Measurements from ENCODE around the gene CYREN. TPM values are rescaled to one million over a fixed set of nuclear protein-coding genes. Genes with fewer than 3 reads are reported as not detected.

CYREN gene
- polyA plus RNA-seq, 1 donor = 34.8 TPM

GRCh38 chr7:135197343-135197742 is 26.8 kb upstream of the CYREN start:
- no peak for DNase-seq

- no peak for DNase-seq
These were observed 25.6 kb upstream of the CYREN start for GRCh38 chr7:135195968-135196629.

GRCh38 chr7:135195156-135195555 is 24.6 kb upstream of the CYREN start:
- no peak for DNase-seq

GRCh38 chr7:135194494-135195095 is 24.1 kb upstream of the CYREN start:
- no peak for DNase-seq

GRCh38 chr7:135193615-135194081 is 23.1 kb upstream of the CYREN start:
- DNase-seq = no peak

- no peak for DNase-seq
These were observed 22.5 kb upstream of the CYREN start for GRCh38 chr7:135192914-135193536.

GRCh38 chr7:135190703-135191102 is 20.2 kb upstream of the CYREN start:
- DNase-seq = no peak

- DNase-seq = no peak
These were observed 19.5 kb upstream of the CYREN start for GRCh38 chr7:135189961-135190360.

- no peak for DNase-seq
These were observed 18.7 kb upstream of the CYREN start for GRCh38 chr7:135189221-135189662.

- DNase-seq = no peak
These were observed 17.9 kb upstream of the CYREN start for GRCh38 chr7:135188298-135188984.

GRCh38 chr7:135186841-135187253 is 16.3 kb upstream of the CYREN start:
- DNase-seq = no peak

- no peak for DNase-seq
These were observed 15.7 kb upstream of the CYREN start for GRCh38 chr7:135186261-135186540.

GRCh38 chr7:135185471-135186260 is 15.2 kb upstream of the CYREN start:
- no peak for DNase-seq

- no peak for DNase-seq
These were observed 13.8 kb upstream of the CYREN start for GRCh38 chr7:135184254-135184841.

GRCh38 chr7:135183478-135183877 is 13.0 kb upstream of the CYREN start:
- DNase-seq = no peak

GRCh38 chr7:135181929-135182678 is 11.6 kb upstream of the CYREN start:
- no peak for DNase-seq

- DNase-seq = no peak
These were observed 10.9 kb upstream of the CYREN start for GRCh38 chr7:135181261-135181928.

GRCh38 chr7:135180122-135180521 is 9.6 kb upstream of the CYREN start:
- no peak for DNase-seq

- no peak for DNase-seq
These were observed 8.9 kb upstream of the CYREN start for GRCh38 chr7:135179321-135179925.

- DNase-seq = no peak
These were observed 7.9 kb upstream of the CYREN start for GRCh38 chr7:135178364-135178763.

Data from hindlimb muscle (tissue), 1 donor.